GM23338 (cell line): ENCODE results near the gene LHX3. TPM values are rescaled to one million over a fixed set of nuclear protein-coding genes. Genes with fewer than 3 reads are reported as not detected.

Source experiments
- ATAC-seq: fragments of 200-7000 bp; cut with Tn5 transposase; 3 replicates; pipeline ENCODE4 v1.9.1; 2020
- DNase-seq: peaks from one replicate; pipeline ENCODE4 v3.0.0-alpha.2; 2015; ENCODE audit warnings: low spot score
- H2AFZ ChIP-seq: fragments of 200-600 bp; sonication (generic); 2 replicates; pipeline ENCODE4 v1.8.0; 2016; ENCODE audit warnings: antibody characterized with exemption, mild to moderate bottlenecking, moderate library complexity
- H3F3A ChIP-seq: fragments of 200-600 bp; sonication (generic); replicated peaks from 2 replicates; pipeline ENCODE4 v1.8.0; 2017; ENCODE audit warnings: antibody characterized with exemption, mixed run types, low read depth
- H3K27ac ChIP-seq: fragments of 200-600 bp; sonication (generic); 2 replicates; pipeline ENCODE4 v1.6.1; 2016; ENCODE audit warnings: low read depth
- H3K27me3 ChIP-seq: fragments of 200-600 bp; sonication (generic); 2 replicates; pipeline ENCODE4 v1.8.0; 2016; ENCODE audit warnings: mild to moderate bottlenecking, mixed run types, moderate library complexity; ENCODE audit not compliant: insufficient read depth
- H3K36me3 ChIP-seq: fragments of 200-600 bp; sonication (generic); 2 replicates; pipeline ENCODE4 v1.8.0; 2016; ENCODE audit warnings: mild to moderate bottlenecking; ENCODE audit not compliant: insufficient read depth
- H3K4me1 ChIP-seq: fragments of 200-600 bp; sonication (generic); 2 replicates; pipeline ENCODE4 v1.8.0; 2016; ENCODE audit warnings: mild to moderate bottlenecking, moderate library complexity; ENCODE audit not compliant: insufficient read depth
- H3K4me2 ChIP-seq: fragments of 200-600 bp; sonication (generic); 2 replicates; pipeline ENCODE4 v1.7.1; 2017; ENCODE audit warnings: mixed run types
- H3K4me3 ChIP-seq: fragments of 200-600 bp; sonication (generic); 2 replicates; pipeline ENCODE4 v1.6.1; 2016; ENCODE audit warnings: mixed run types
- H3K79me2 ChIP-seq: fragments of 200-600 bp; sonication (generic); replicated peaks from 2 replicates; pipeline ENCODE4 v1.8.0; 2017; ENCODE audit warnings: mild to moderate bottlenecking; ENCODE audit not compliant: insufficient read depth
- H3K9me2 ChIP-seq: fragments of 200-600 bp; sonication (generic); 2 replicates; pipeline ENCODE4 v1.8.0; 2017; ENCODE audit not compliant: insufficient read depth
- H4K20me1 ChIP-seq: fragments of 200-600 bp; sonication (generic); replicated peaks from 2 replicates; pipeline ENCODE4 v1.8.0; 2017; ENCODE audit warnings: mild to moderate bottlenecking; ENCODE audit not compliant: insufficient read depth
- H3K27ac Mint-ChIP-seq: 2 replicates; pipeline ENCODE4 v1.8.0; 2020; ENCODE audit warnings: inconsistent platforms, mild to moderate bottlenecking, moderate library complexity, mixed read lengths
- H3K27me3 Mint-ChIP-seq: 3 replicates; pipeline ENCODE4 v1.8.0; 2022; ENCODE audit warnings: low read depth, mild to moderate bottlenecking, moderate library complexity, mixed read lengths, inconsistent platforms; ENCODE audit not compliant: insufficient read depth, poor library complexity
- H3K36me3 Mint-ChIP-seq: 3 replicates; pipeline ENCODE4 v1.8.0; 2021; ENCODE audit warnings: low read depth, mild to moderate bottlenecking, inconsistent platforms, moderate library complexity, mixed read lengths
- H3K4me1 Mint-ChIP-seq: 3 replicates; pipeline ENCODE4 v1.8.0; 2020; ENCODE audit warnings: mild to moderate bottlenecking, inconsistent platforms, mixed read lengths
- H3K4me3 Mint-ChIP-seq: 3 replicates; pipeline ENCODE4 v1.8.0; 2021; ENCODE audit warnings: moderate library complexity, mild to moderate bottlenecking, inconsistent platforms, mixed read lengths
- H3K9me3 Mint-ChIP-seq: 3 replicates; pipeline ENCODE4 v1.8.0; 2020; ENCODE audit warnings: moderate library complexity, mild to moderate bottlenecking, inconsistent platforms, mixed read lengths
- EZH2phosphoT487 ChIP-seq: fragments of 200-600 bp; sonication (generic); IDR thresholded peaks from one replicate; pipeline ENCODE4 v1.8.1; 2018; ENCODE audit warnings: antibody characterized with exemption; ENCODE audit not compliant: unreplicated experiment
- STAT1 ChIP-seq: IDR thresholded peaks from one replicate; pipeline ENCODE4 v1.6.1; 2016; ENCODE audit warnings: antibody characterized with exemption; ENCODE audit not compliant: unreplicated experiment
- polyA plus RNA-seq: library from polyadenylated mRNA; unstranded; fragments of >200 nt; fragmentation: Nextera tagmentation; extraction: Ambion mirVana; gene quantifications from 2 replicates; pipeline ENCODE4 v1.2.1, GENCODE V29; 2016
- total RNA-seq: library from RNA; depleted of rRNA; stranded (reverse); fragments of >200 nt; shearing (Covaris generic); gene quantifications from 2 replicates; pipeline ENCODE4 v1.2.3, GENCODE V29; 2014
- TF ChIP-seq, protein P1 (sequence below): fragments of 250-450 bp; sonication (Bioruptor Pico); IDR thresholded peaks from 2 replicates; pipeline ENCODE4 v1.5.0; 2020; ENCODE audit warnings: mild to moderate bottlenecking, moderate library complexity

Gene LHX3
- total and polyA plus RNA-seq, 2 experiments from 2014 or later, result 0.08 TPM; not detected in 1

- TF ChIP-seq, protein P1, sequence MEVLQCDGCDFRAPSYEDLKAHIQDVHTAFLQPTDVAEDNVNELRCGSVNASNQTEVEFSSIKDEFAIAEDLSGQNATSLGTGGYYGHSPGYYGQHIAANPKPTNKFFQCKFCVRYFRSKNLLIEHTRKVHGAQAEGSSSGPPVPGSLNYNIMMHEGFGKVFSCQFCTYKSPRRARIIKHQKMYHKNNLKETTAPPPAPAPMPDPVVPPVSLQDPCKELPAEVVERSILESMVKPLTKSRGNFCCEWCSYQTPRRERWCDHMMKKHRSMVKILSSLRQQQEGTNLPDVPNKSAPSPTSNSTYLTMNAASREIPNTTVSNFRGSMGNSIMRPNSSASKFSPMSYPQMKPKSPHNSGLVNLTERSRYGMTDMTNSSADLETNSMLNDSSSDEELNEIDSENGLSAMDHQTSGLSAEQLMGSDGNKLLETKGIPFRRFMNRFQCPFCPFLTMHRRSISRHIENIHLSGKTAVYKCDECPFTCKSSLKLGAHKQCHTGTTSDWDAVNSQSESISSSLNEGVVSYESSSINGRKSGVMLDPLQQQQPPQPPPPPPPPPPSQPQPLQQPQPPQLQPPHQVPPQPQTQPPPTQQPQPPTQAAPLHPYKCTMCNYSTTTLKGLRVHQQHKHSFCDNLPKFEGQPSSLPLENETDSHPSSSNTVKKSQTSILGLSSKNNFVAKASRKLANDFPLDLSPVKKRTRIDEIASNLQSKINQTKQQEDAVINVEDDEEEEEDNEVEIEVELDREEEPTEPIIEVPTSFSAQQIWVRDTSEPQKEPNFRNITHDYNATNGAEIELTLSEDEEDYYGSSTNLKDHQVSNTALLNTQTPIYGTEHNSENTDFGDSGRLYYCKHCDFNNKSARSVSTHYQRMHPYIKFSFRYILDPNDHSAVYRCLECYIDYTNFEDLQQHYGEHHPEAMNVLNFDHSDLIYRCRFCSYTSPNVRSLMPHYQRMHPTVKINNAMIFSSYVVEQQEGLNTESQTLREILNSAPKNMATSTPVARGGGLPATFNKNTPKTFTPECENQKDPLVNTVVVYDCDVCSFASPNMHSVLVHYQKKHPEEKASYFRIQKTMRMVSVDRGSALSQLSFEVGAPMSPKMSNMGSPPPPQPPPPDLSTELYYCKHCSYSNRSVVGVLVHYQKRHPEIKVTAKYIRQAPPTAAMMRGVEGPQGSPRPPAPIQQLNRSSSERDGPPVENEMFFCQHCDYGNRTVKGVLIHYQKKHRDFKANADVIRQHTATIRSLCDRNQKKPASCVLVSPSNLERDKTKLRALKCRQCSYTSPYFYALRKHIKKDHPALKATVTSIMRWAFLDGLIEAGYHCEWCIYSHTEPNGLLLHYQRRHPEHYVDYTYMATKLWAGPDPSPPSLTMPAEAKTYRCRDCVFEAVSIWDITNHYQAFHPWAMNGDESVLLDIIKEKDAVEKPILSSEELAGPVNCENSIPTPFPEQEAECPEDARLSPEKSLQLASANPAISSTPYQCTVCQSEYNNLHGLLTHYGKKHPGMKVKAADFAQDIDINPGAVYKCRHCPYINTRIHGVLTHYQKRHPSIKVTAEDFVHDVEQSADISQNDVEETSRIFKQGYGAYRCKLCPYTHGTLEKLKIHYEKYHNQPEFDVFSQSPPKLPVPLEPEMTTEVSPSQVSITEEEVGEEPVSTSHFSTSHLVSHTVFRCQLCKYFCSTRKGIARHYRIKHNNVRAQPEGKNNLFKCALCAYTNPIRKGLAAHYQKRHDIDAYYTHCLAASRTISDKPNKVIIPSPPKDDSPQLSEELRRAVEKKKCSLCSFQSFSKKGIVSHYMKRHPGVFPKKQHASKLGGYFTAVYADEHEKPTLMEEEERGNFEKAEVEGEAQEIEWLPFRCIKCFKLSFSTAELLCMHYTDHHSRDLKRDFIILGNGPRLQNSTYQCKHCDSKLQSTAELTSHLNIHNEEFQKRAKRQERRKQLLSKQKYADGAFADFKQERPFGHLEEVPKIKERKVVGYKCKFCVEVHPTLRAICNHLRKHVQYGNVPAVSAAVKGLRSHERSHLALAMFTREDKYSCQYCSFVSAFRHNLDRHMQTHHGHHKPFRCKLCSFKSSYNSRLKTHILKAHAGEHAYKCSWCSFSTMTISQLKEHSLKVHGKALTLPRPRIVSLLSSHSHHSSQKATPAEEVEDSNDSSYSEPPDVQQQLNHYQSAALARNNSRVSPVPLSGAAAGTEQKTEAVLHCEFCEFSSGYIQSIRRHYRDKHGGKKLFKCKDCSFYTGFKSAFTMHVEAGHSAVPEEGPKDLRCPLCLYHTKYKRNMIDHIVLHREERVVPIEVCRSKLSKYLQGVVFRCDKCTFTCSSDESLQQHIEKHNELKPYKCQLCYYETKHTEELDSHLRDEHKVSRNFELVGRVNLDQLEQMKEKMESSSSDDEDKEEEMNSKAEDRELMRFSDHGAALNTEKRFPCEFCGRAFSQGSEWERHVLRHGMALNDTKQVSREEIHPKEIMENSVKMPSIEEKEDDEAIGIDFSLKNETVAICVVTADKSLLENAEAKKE (CRISPR knock-in tag), result no peak
Observed at GRCh38 chr9:136151848-136152542, 52.9 kb downstream of the LHX3 start (continued).

- Histone ChIP-seq H3K4me2 (peak overlapping the region; percentile 56), H3F3A (0 out of 2 replicates have a peak, but pooled peaks cover 3% of the 10 kb centered on the region), H3K4me1 (peaks cover 12% of the 10 kb centered on the region; the same call in 1 of the 2 replicates), H3K27me3 (no peaks in the 10 kb centered on the region), H3K36me3 (no peaks in the 10 kb centered on the region), H4K20me1 (no peaks in the 10 kb centered on the region), H3K27ac (no peak overlapping the region), H3K4me3 (peak overlapping the region; percentile 35; the same call in 1 of the 2 replicates), H3K79me2 (no peaks in the 10 kb centered on the region), H2AFZ (peak overlapping the region; percentile 76; the same call in 1 of the 2 replicates), H3K9me2 (no peaks in the 10 kb centered on the region)
- DNase-seq (peak; percentile 72), ATAC-seq (peak; percentile 38)
- TF ChIP-seq EZH2phosphoT487 (no peak), STAT1 (no peak)
- TF ChIP-seq, protein P1 (CRISPR knock-in tag), result no peak
- peaks cover 2% of the 10 kb centered on the region; the same call in 2 of the 3 replicates for H3K36me3 Mint-ChIP-seq
- peaks cover 7% of the 10 kb centered on the region; the same call in 1 of the 3 replicates for H3K9me3 Mint-ChIP-seq
- H3K4me3 Mint-ChIP-seq, result peak overlapping the region; percentile 41; the same call in 2 of the 3 replicates
- peaks cover 31% of the 10 kb centered on the region for H3K4me1 Mint-ChIP-seq
- peak overlapping the region; percentile 57; the same call in 1 of the 2 replicates for H3K27ac Mint-ChIP-seq
- H3K27me3 Mint-ChIP-seq, result peaks cover 8% of the 10 kb centered on the region
Observed at GRCh38 chr9:136151214-136151804, 53.6 kb downstream of the LHX3 start.
